GM12801 (cell line): ENCODE data around the gene NAV3.

ENCODE experiments used
- TF ChIP-seq, protein P1 (sequence below): IDR thresholded peaks from one replicate; pipeline ENCODE4 v1.5.1; 2011; ENCODE audit warnings: control low read depth; ENCODE audit not compliant: insufficient read length; ENCODE audit errors: extremely low read depth

The NAV3 gene

DNA sequence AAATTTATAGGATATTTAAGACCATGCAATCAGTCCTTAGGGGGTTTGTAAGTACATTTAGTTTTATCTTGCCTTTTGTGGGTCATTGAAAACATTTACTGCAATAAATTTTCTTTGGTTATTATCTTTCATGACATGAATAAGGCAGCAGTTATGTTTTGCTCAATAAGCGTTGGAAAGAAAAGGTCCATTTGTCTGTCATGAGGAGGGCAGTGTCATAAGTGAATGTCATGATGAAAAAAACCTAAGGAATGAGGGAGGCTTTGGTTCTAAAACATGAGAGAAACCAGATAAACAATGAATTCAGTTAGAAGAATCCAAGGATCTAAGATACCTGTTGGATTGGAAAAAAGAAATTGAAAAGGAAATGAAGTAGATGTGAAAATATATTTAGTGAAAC lies 209.4 kb downstream of the NAV3 start:
- TF ChIP-seq, protein P1, sequence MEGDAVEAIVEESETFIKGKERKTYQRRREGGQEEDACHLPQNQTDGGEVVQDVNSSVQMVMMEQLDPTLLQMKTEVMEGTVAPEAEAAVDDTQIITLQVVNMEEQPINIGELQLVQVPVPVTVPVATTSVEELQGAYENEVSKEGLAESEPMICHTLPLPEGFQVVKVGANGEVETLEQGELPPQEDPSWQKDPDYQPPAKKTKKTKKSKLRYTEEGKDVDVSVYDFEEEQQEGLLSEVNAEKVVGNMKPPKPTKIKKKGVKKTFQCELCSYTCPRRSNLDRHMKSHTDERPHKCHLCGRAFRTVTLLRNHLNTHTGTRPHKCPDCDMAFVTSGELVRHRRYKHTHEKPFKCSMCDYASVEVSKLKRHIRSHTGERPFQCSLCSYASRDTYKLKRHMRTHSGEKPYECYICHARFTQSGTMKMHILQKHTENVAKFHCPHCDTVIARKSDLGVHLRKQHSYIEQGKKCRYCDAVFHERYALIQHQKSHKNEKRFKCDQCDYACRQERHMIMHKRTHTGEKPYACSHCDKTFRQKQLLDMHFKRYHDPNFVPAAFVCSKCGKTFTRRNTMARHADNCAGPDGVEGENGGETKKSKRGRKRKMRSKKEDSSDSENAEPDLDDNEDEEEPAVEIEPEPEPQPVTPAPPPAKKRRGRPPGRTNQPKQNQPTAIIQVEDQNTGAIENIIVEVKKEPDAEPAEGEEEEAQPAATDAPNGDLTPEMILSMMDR: no peak

DNA sequence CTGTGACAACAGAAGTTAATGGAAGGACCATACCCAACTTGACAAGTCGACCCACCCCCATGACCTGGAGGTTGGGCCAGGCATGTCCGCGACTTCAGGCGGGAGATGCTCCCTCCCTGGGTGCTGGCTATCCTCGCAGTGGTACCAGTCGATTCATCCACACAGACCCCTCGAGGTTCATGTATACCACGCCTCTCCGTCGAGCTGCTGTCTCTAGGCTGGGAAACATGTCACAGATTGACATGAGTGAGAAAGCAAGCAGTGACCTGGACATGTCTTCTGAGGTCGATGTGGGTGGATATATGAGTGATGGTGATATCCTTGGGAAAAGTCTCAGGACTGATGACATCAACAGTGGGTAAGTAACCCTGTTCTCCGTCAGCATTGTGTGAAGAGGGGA lies 220.1 kb downstream of the NAV3 start:
- TF ChIP-seq, protein P1: no peak

DNA sequence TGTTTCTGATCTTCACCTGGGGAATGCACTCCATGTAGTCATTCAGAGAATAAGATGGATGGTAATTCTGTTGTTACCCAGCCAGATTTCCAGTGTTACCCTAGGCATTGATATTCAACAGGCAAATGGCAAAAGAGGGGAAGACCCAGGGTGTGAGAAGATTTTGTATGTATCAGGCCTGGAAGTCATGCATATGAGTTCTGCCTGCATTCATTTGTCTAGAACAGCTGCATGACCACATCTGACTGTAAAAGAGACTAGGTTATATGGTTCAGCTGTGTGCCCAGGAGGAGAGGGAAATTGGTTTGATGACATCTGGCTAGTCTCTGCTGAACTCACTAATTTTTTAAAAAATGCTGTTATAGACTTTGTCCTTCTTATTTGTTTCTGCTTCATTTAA lies 224.9 kb downstream of the NAV3 start:
- TF ChIP-seq, protein P1: no peak

DNA sequence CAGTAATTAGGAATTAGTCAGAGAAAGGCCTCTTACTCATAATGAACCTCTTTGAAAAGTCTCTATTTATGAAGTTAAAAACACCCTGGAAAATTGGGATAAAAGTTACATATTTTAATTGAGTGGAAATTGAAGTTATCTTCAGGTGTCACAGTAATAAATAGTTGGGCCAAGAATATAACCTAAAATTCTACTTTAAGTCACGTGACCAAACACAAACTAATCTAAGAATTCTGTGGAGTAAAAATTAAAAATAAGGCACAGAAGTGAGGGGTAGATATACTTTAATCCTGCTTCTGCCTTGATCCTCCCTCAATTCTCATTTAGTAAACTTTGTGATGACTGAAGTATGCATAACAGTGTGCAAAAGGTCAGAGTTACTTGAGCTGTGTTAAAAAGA lies 226.4 kb downstream of the NAV3 start:
- TF ChIP-seq, protein P1: no peak

DNA sequence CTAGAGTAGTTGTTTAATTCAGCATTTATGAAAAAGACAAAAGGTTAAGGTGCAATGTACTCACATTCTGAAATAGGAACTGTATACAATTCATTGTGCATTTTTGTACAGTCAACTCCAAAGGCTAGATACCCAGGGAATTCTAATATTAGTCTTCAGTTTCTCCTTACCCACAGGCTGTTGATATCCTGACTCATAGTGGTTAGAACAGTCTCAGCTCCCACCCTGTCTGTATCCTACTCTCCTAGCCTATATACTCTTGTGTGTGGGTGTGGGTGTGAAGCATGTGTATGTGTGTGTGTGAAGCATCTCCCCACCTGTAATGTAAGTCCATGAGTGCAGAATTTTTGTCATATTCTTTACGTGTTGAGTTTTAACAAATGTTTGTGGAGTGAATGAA lies 229.5 kb downstream of the NAV3 start:
- TF ChIP-seq, protein P1: no peak

DNA sequence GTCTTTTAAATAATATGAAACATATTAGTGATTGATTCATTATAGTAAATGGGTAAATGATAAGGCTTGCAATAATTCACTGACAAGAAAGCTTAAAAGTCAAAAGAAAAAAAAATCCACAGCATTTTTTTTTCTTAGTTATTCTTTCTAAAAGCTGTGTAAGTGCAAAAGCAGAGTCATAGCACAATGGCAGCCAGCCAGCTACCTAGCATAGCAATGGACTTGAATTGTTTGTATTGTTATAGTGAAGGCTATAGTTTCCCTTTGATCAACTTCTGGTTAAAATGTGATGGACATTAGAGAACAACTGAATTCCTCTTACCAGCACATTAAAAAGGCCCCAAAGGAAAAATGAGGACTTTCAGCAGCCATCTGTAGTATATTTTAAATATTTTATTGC lies 232.1 kb downstream of the NAV3 start:
- TF ChIP-seq, protein P1: no peak

DNA sequence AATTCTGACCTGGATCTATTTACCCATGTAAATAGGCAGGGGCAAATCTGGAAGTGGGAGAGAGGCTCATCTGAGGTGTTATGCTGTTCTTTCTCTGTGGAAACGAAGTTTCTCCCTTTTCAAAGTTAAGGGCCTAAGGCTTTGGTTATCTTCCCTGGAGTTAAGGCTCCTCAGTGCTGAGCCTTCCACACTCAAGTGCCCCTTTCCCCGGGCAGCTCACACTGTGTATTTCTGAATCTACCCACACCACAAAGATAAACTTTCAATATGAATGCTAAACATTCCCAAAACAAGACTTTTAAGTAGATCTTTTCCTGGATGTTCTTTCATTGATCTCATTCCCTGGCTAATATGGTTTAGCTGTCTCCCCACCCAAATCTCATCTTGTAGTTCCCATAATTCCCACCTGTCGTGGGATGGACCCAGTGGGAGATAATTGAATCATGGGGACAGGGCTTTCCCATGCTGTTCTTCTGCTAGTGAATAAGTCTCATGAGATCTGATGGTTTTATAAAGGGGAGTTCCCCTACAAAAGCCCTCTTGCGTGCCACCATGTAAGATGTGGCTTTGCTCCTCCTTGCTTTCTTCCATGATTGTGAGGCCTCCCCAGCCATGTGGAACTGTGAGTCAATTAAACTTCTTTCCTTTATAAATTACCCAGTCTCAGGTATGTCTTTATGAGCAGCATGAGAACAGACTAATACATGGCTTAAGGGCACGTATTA lies 251.1 kb downstream of the NAV3 start:
- TF ChIP-seq, protein P1: no peak
